GM21367 (cell line): ENCODE data around the gene ZRANB3.
"Not testable (repeated sequence)": the region's sequence is repeated elsewhere in the genome, so short reads cannot be mapped to it uniquely, and the experiment has no call there.

Source experiments
- ATAC-seq: cut with Tn5 transposase; IDR thresholded peaks from one replicate; pipeline ENCODE4 v1.9.1; 2021; ENCODE audit not compliant: unreplicated experiment

Gene ZRANB3

GRCh38 chr2:135530313-135531230 is at the start of gene ZRANB3:
ZRANB3 (minus strand) TSS chr2:135531218.
- ATAC-seq = peak; percentile 64

- no peak for ATAC-seq
These were observed 42.6 kb upstream of the ZRANB3 start for GRCh38 chr2:135573620-135574019.

GRCh38 chr2:135570884-135571283 is 39.9 kb upstream of the ZRANB3 start:
- no peak for ATAC-seq

GRCh38 chr2:135563793-135564192 is 32.8 kb upstream of the ZRANB3 start:
- ATAC-seq = no peak

- ATAC-seq = no peak
These were observed 30.9 kb upstream of the ZRANB3 start for GRCh38 chr2:135561925-135562324.

DNA sequence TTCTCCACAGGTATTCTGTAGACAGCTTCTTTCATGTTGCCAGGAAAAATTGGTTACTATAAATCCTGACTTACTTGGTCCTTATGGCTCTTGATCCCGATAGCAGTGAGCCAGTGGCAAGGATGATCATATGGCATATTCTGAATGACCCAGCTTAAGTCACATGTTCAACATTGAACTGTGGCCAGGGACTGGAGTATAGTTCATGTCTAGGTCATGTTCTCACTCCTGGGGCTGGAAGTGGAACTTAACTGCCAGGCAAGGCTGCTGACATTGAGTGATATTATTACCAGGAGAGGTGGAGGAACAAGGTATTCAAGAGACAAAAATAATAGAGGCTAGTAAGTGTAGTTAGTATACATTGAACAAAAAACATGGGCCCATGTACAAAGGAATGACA is 26.5 kb upstream of the ZRANB3 start:
- no peak for ATAC-seq

- ATAC-seq = no peak
These were observed 24.3 kb upstream of the ZRANB3 start for GRCh38 chr2:135555311-135555710.

- ATAC-seq = no peak
These were observed 21.9 kb upstream of the ZRANB3 start for GRCh38 chr2:135552887-135553286.

DNA sequence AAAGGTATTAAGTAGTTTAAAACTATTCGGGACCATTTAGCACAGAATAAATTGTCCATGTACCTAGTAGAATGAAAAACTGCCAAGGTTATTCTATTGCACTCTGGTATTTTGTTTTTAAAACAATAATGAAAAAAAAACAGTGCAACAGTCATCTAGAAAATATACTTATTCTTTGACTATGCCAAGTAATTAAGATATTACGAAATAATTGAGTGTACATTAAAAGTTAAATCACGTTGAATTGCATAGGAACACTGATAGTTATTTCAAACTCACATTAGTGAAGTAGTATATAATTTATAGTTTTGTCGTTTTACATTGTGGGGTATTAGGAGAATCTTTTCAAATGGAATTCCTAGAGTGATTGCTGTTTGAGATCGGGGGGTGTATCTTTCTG is 20.3 kb upstream of the ZRANB3 start:
- ATAC-seq = no peak

DNA sequence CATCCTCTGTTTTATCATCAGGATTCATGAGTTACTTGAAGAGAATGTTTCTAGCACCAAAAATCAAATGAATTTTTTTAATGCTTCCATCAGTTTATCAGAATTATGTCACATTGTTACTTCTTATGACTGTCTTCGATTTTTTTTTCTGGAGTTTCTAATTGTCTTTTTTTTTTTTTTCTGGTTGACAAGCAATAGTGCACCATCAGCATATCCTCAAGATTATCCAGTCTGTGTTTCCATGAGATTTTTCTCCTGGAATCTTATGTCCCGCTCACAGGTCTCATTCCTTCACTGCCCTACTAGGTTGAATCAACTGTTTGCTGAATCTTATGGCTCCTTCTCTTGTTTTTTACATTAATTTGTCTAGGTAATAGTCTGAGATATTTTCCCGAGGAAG is 16.3 kb upstream of the ZRANB3 start:
- ATAC-seq = no peak

DNA sequence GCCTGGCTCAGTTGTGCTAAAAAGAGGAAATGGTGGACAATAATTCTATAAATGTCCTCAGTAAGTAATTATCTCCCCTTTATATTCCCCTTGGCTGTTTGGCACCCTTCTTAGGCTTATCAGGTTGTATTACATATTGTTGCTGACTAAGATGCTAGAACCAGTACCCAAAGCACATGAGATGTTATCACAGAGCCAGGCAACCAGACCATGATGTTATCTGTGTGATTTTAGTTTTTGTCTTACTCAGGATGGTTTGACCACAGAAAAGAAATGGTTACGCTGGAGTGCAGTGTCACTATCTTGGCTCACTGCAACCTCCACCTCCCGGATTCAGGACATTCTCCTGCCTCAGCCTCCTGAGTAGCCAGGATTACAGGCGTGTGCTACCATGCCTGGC is 15.4 kb upstream of the ZRANB3 start:
- ATAC-seq = no peak

- ATAC-seq = not testable (repeated sequence)
These were observed 2.5 kb upstream of the ZRANB3 start for GRCh38 chr2:135533545-135533944.

DNA sequence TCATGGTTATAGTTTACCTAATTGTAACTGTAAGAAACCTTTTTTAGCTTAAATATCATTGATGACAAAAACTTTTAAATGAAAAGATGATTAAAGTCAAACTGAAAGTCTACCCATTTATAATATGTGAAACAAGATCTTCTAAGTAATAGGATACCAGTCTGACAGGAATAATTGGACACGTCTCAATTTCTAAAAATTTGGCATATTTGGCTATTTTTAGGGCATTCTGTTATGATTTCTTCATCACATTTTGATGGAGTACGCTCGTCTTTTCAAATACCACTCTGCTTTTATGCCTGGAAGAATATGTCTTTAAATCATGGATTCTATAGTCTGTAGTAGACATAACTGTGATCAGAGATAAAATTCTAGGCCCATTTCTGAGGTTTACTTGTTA is 1.6 kb upstream of the ZRANB3 start:
- no peak for ATAC-seq

- peak; percentile 66 for ATAC-seq
These were observed 496 bp upstream of the ZRANB3 start, which contains the start of gene R3HDM1 for GRCh38 chr2:135531231-135532197. R3HDM1 (plus strand) TSS chr2:135531484; CDS start chr2:135604846, 73,362 bp downstream.

GRCh38 chr2:135528006-135528405 is 3.0 kb downstream of the ZRANB3 start:
- no peak for ATAC-seq

- no peak for ATAC-seq
These were observed 5.2 kb downstream of the ZRANB3 start for GRCh38 chr2:135525786-135526185.

- ATAC-seq = no peak
These were observed 18.9 kb downstream of the ZRANB3 start for GRCh38 chr2:135512099-135512498.

DNA sequence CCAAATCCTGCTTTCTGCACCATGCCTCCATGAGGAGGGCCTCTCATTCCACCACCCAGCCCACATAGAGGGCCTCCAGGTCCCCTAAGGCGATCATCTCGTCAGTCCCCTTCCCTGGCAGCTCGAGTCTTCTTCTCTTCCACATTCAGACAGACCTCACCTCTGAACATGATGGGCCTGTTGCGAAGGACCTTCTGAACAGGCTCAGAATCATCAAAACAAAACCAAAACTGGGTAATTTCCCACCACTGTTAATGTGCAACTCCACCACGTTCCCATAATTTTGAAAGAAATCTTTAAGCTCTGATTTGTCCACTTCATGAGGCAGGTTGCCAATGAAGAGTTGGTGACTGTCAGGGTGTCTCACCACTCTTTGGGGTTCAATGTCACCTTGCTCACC is 20.4 kb downstream of the ZRANB3 start:
- no peak for ATAC-seq

DNA sequence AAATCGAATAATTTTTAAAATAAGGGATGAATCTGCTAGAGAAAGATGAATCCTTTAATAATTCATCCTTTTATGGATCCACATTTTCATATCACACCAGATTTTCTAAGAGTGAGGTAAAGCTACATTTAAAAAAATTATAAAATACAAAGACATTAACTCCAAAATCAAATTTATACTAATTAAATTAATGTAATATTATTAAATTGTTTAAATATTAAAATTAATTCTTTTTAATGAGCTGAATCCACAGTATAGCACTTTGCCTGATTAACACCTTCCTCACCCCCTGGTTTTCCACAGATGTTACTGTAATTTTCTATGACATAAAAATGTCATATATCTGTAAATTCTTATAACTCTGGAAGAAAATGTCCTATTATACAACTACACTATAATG is 26.2 kb downstream of the ZRANB3 start:
- no peak for ATAC-seq

DNA sequence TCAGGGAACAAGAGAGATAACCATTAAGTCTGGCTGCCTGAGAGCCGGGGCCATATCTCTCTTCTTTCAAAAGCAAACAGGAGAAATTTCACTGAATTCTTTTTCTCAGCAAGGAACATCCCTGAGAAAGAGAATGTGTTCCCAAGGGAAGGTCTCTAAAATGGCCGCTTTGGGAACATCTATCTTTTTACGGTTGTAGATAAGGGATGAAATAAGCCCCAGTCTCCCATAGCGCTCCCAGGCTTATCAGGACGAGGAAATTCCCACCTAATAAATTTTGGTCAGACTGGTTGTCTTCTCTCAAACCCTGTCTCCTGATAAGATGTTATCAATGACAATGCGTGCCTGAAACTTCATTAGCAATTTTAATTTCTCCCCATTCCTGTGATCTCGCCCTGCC is 32.4 kb downstream of the ZRANB3 start:
- not testable (repeated sequence) for ATAC-seq

GRCh38 chr2:135494917-135495316 is 36.1 kb downstream of the ZRANB3 start:
- no peak for ATAC-seq

- no peak for ATAC-seq
These were observed 36.5 kb downstream of the ZRANB3 start for GRCh38 chr2:135494503-135494902.
